ENCODE results near the gene DIO1. TPM values are rescaled to one million over a fixed set of nuclear protein-coding genes. Genes with fewer than 3 reads are reported as not detected.

The DIO1 gene
- total and polyA plus RNA-seq, 2 donors (not counting 1 experiment from before 2014, with no cell fraction given): not detected

GRCh38 chr1:53894644-53895043 is 657 bp downstream of the DIO1 start:
- CTCF ChIA-PET: no interaction called here
- no peak overlapping the region for H3K27ac Mint-ChIP-seq
- TF ChIP-seq EZH2 (IDR thresholded peaks at IDR 0.05; ENCODE audit: borderline replicate concordance, insufficient read depth, low read depth, low read length, poor library complexity, severe bottlenecking): no peak
- no peak for TF ChIP-seq CTCF (IDR thresholded peaks at IDR 0.05)

GRCh38 chr1:53895421-53895820 is 1.4 kb downstream of the DIO1 start:
- peaks cover 13% of the 10 kb centered on the region for H3K4me1 Mint-ChIP-seq
- H3K27ac Mint-ChIP-seq: no peak overlapping the region
- Histone ChIP-seq H4K20me1 (ENCODE audit: control insufficient read depth, insufficient read depth, low read length, poor library complexity, severe bottlenecking) (no peaks in the 10 kb centered on the region), H3K4me3 (ENCODE audit: control extremely low read depth in 1 of 5, extremely low read depth in 1 of 5, insufficient read depth in 1 of 5, low read depth in 2 of 5, low read length in 4 of 5) (no peak overlapping the region), H3K36me3 (replicated peaks in 1 of 2; ENCODE audit: control extremely low read depth in 1 of 2, control insufficient read depth in 1 of 2, extremely low read depth in 1 of 2, insufficient read depth in 2 of 2, low read length in 1 of 2) (no peaks in the 10 kb centered on the region), H2AFZ (ENCODE audit: insufficient read depth, low read depth, low read length, poor library complexity, severe bottlenecking) (no peak overlapping the region), H3K79me2 (ENCODE audit: control insufficient read depth, insufficient read depth, low read length) (no peaks in the 10 kb centered on the region), H3K9me3 (ENCODE audit: control extremely low read depth in 1 of 3, control insufficient read depth in 2 of 3, insufficient read depth in 1 of 3, low read length in 2 of 3) (no peaks in the 10 kb centered on the region), H3K4me1 (ENCODE audit: control insufficient read depth in 2 of 2, insufficient read depth in 2 of 2, low read length in 2 of 2) (peaks cover 4 to 11% of the 10 kb centered on the region in 2 donors), H3K27ac (ENCODE audit: low read length in 2 of 2) (no peak overlapping the region), H3K4me2 (replicated peaks; ENCODE audit: low read depth, low read length, poor library complexity, severe bottlenecking) (no peak overlapping the region), H3K9ac (ENCODE audit: low read length) (no peak overlapping the region), H3K27me3 (replicated peaks in 1 of 4; ENCODE audit: control extremely low read depth in 1 of 4, control insufficient read depth in 3 of 4, insufficient read depth in 4 of 4, low read length in 3 of 4) (no peaks in the 10 kb centered on the region)
- no peaks in the 10 kb centered on the region for H3K9me3 Mint-ChIP-seq (ENCODE audit: insufficient read depth)
- no peak overlapping the region for H3K4me3 Mint-ChIP-seq
- TF ChIP-seq CTCF (IDR thresholded peaks at IDR 0.05) (no peak), EZH2 (IDR thresholded peaks at IDR 0.05; ENCODE audit: borderline replicate concordance, insufficient read depth, low read depth, low read length, poor library complexity, severe bottlenecking) (no peak)
- ChIA-PET POLR2A (no interaction called here), CTCF (interaction anchor here (1.2 kb wide), 1 partner anchor 16 kb away, joined by 4 read pairs; no protein-coding TSS in a partner anchor)
- WGBS (ENCODE audit: insufficient coverage): 67% methylated on average over 6 of the region's 6 CpGs
- no peak for ATAC-seq (ENCODE audit: low read depth)
- H3K27me3 Mint-ChIP-seq: peaks cover 10% of the 10 kb centered on the region
- DNase-seq: no peak
- intact Hi-C loops (cut with micrococcal nuclease): no loop called here

More at GRCh38 chr1:53894644-53895043, 657 bp downstream of the DIO1 start:
- H3K9me3 Mint-ChIP-seq (ENCODE audit: insufficient read depth): no peaks in the 10 kb centered on the region
- H3K27me3 Mint-ChIP-seq: peaks cover 10% of the 10 kb centered on the region
- Histone ChIP-seq H3K4me1 (ENCODE audit: control insufficient read depth in 2 of 2, insufficient read depth in 2 of 2, low read length in 2 of 2) (peaks cover 9 to 16% of the 10 kb centered on the region in 2 donors), H3K27ac (ENCODE audit: low read length in 2 of 2) (no peak overlapping the region), H3K79me2 (ENCODE audit: control insufficient read depth, insufficient read depth, low read length) (no peaks in the 10 kb centered on the region), H3K4me3 (ENCODE audit: control extremely low read depth in 1 of 5, extremely low read depth in 1 of 5, insufficient read depth in 1 of 5, low read depth in 2 of 5, low read length in 4 of 5) (no peak overlapping the region), H3K9ac (ENCODE audit: low read length) (no peak overlapping the region), H4K20me1 (ENCODE audit: control insufficient read depth, insufficient read depth, low read length, poor library complexity, severe bottlenecking) (no peaks in the 10 kb centered on the region), H3K9me3 (ENCODE audit: control extremely low read depth in 1 of 3, control insufficient read depth in 2 of 3, insufficient read depth in 1 of 3, low read length in 2 of 3) (no peaks in the 10 kb centered on the region), H3K27me3 (replicated peaks in 1 of 4; ENCODE audit: control extremely low read depth in 1 of 4, control insufficient read depth in 3 of 4, insufficient read depth in 4 of 4, low read length in 3 of 4) (no peaks in the 10 kb centered on the region), H2AFZ (ENCODE audit: insufficient read depth, low read depth, low read length, poor library complexity, severe bottlenecking) (no peak overlapping the region), H3K4me2 (replicated peaks; ENCODE audit: low read depth, low read length, poor library complexity, severe bottlenecking) (no peak overlapping the region), H3K36me3 (replicated peaks in 1 of 2; ENCODE audit: control extremely low read depth in 1 of 2, control insufficient read depth in 1 of 2, extremely low read depth in 1 of 2, insufficient read depth in 2 of 2, low read length in 1 of 2) (no peaks in the 10 kb centered on the region)
- DNase-seq: no peak
- POLR2A ChIA-PET: no interaction called here
- no peak for ATAC-seq (ENCODE audit: low read depth)
- H3K4me3 Mint-ChIP-seq: no peak overlapping the region
- WGBS (ENCODE audit: insufficient coverage): 96% methylated on average over 5 of the region's 5 CpGs
- peaks cover 20% of the 10 kb centered on the region for H3K4me1 Mint-ChIP-seq
- intact Hi-C loops (cut with micrococcal nuclease): no loop called here
